Trophoblast cell (in vitro differentiated cells and primary cell): ENCODE results near the gene ARL8B.
A peak's percentile ranks its signal among the peaks of the same experiment; 100 is the strongest.

Experiments used
- DNase-seq, 2 donors: peaks; one replicate each; pipeline ENCODE4 v3.0.0-alpha.2; 2016
- H2AFZ ChIP-seq: 2 replicates; pipeline ENCODE4 v1.6.1; 2013; ENCODE audit warnings: low read length, moderate library complexity, mild to moderate bottlenecking; ENCODE audit not compliant: insufficient read depth, poor library complexity
- H2AK5ac ChIP-seq: 2 replicates; pipeline ENCODE4 v1.6.1; 2013; ENCODE audit warnings: mild to moderate bottlenecking, low read length
- H2BK120ac ChIP-seq: 2 replicates; pipeline ENCODE4 v1.6.1; 2013; ENCODE audit warnings: low read length, mild to moderate bottlenecking, moderate library complexity; ENCODE audit not compliant: insufficient read depth, poor library complexity
- H2BK12ac ChIP-seq: 2 replicates; pipeline ENCODE4 v1.6.1; 2013; ENCODE audit warnings: mild to moderate bottlenecking, low read length, moderate library complexity
- H2BK5ac ChIP-seq: 2 replicates; pipeline ENCODE4 v1.6.1; 2013; ENCODE audit warnings: low read length, low read depth, moderate library complexity, mild to moderate bottlenecking; ENCODE audit not compliant: poor library complexity
- H3K14ac ChIP-seq: 2 replicates; pipeline ENCODE4 v1.6.1; 2013; ENCODE audit warnings: mild to moderate bottlenecking, low read length
- H3K18ac ChIP-seq: 2 replicates; pipeline ENCODE4 v1.6.1; 2013; ENCODE audit warnings: mild to moderate bottlenecking, low read length
- H3K23ac ChIP-seq: 2 replicates; pipeline ENCODE4 v1.6.1; 2013; ENCODE audit warnings: low read length
- H3K27ac ChIP-seq: 2 replicates; pipeline ENCODE4 v1.5.1; 2013; ENCODE audit warnings: low read depth, mild to moderate bottlenecking, inconsistent platforms, low read length, moderate library complexity
- H3K27me3 ChIP-seq: 2 replicates; pipeline ENCODE4 v1.6.1; 2013; ENCODE audit warnings: inconsistent platforms, mild to moderate bottlenecking, low read length, moderate library complexity; ENCODE audit not compliant: insufficient read depth
- H3K36me3 ChIP-seq, 2 experiments: 1 replicate in 1 of 2; 2 replicates in 1 of 2; pipeline ENCODE4 v1.6.1; 2013; ENCODE audit warnings: low read length in 2 of 2, mild to moderate bottlenecking in 2 of 2, moderate library complexity in 1 of 2; ENCODE audit not compliant: insufficient read depth in 2 of 2, control insufficient read depth in 1 of 2
- H3K4ac ChIP-seq: 2 replicates; pipeline ENCODE4 v1.6.1; 2013; ENCODE audit warnings: low read depth, mild to moderate bottlenecking, low read length, moderate library complexity
- H3K4me1 ChIP-seq, 2 experiments: 1 replicate in 1 of 2; 2 replicates in 1 of 2; pipeline ENCODE4 v1.6.1; 2013; ENCODE audit warnings: low read length in 2 of 2, mild to moderate bottlenecking in 2 of 2, moderate library complexity in 1 of 2; ENCODE audit not compliant: insufficient read depth in 2 of 2, control insufficient read depth in 1 of 2
- H3K4me2 ChIP-seq: 2 replicates; pipeline ENCODE4 v1.6.1; 2013; ENCODE audit warnings: inconsistent platforms, mild to moderate bottlenecking, low read length, moderate library complexity
- H3K4me3 ChIP-seq: 2 replicates; pipeline ENCODE4 v1.5.1; 2013; ENCODE audit warnings: mild to moderate bottlenecking, low read depth, low read length, inconsistent platforms
- H3K79me1 ChIP-seq: one replicate; pipeline ENCODE4 v1.6.1; 2013; ENCODE audit warnings: low read length
- H3K79me2 ChIP-seq: 2 replicates; pipeline ENCODE4 v1.6.1; 2013; ENCODE audit warnings: low read length, mild to moderate bottlenecking; ENCODE audit not compliant: control insufficient read depth, insufficient read depth, poor library complexity
- H3K9ac ChIP-seq: 2 replicates; pipeline ENCODE4 v1.6.1; 2013; ENCODE audit warnings: mild to moderate bottlenecking, low read length
- H3K9me3 ChIP-seq: 2 replicates; pipeline ENCODE4 v1.6.1; 2013; ENCODE audit warnings: low read depth, mild to moderate bottlenecking, control low read depth, inconsistent platforms, low read length; ENCODE audit not compliant: insufficient read depth
- H4K12ac ChIP-seq: 2 replicates; pipeline ENCODE4 v1.6.1; 2013; ENCODE audit warnings: low read depth, mild to moderate bottlenecking, low read length, moderate library complexity
- H4K8ac ChIP-seq: 2 replicates; pipeline ENCODE4 v1.6.1; 2013; ENCODE audit warnings: low read depth, mild to moderate bottlenecking, low read length, moderate library complexity
- H4K91ac ChIP-seq: one replicate; pipeline ENCODE4 v1.6.1; 2013; ENCODE audit warnings: low read depth, mild to moderate bottlenecking, low read length, moderate library complexity
- WGBS: extraction: QIAGEN DNeasy Blood & Tissue Kit; methylation state at CpG from one replicate; pipeline ENCODE4 v1.1.7; 2013; ENCODE audit warnings: missing lambda C conversion rate; ENCODE audit not compliant: insufficient read length, insufficient coverage; ENCODE audit errors: extremely low coverage; 5-methylcytosine and 5-hydroxymethylcytosine counted together

ARL8B gene

DNA sequence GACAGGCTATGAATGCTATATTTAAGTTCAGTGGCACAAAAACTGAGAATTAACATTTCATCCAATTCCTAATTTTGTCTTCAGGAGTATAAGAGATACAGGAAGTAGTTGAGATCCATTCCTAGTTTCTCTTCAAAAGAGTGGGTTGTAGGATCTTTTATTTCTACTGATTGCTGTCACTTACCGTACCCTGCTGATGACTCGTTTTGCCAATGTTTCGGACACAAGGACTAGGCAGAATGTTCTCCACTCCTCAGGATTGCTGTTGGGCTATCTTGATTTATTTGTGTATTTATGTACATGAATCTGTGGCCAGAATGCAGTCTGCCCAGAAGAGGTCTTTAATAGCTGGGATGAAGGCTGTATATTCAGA, 11.9 kb downstream of the ARL8B start:
- Histone ChIP-seq H2BK12ac (no peak overlapping the region), H4K12ac (no peak overlapping the region), H3K36me3 (peaks cover 0 to 8% of the 10 kb centered on the region in 2 experiments), H2AK5ac (no peak overlapping the region), H3K27ac (no peak overlapping the region), H3K14ac (no peak overlapping the region), H4K91ac (no peak overlapping the region), H3K4me2 (no peak overlapping the region), H3K18ac (no peak overlapping the region), H2AFZ (no peak overlapping the region), H3K9ac (no peak overlapping the region), H3K4me3 (no peak overlapping the region), H4K8ac (no peak overlapping the region), H3K23ac (no peak overlapping the region), H3K79me1 (no peaks in the 10 kb centered on the region), H3K27me3 (no peaks in the 10 kb centered on the region), H3K4ac (peak overlapping the region; percentile 76), H3K9me3 (no peaks in the 10 kb centered on the region), H2BK120ac (no peak overlapping the region), H2BK5ac (no peak overlapping the region), H3K4me1 (peaks cover 0 to 4% of the 10 kb centered on the region in 2 experiments), H3K79me2 (peaks cover 17% of the 10 kb centered on the region)
- no peak for DNase-seq
- WGBS, result no CpG with 5 or more reads among the region's 3 CpGs

DNA sequence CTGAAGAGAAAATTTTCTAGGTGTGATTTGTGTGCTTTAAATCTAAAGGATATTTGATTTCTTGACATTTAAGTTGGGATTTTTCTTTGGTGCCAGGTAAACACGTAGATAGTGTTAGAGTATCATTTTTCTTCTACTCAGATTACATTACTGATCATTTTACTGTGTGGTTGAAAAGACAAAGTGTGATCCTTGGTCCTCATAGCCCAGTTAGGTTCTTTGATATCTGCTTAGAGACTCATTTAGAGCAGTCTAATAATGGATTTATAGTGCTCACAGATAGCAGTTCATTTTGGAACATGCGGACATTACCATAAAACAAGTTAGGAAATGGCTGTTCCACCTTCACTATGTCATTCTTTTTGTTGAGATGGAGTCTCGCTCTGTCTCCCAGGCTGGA, 12.4 kb downstream of the ARL8B start:
- H4K91ac ChIP-seq, result no peak overlapping the region
- H3K4me1 ChIP-seq, result peaks cover 0 to 4% of the 10 kb centered on the region in 2 experiments
- H3K23ac ChIP-seq, result no peak overlapping the region
- H2AFZ ChIP-seq, result no peak overlapping the region
- no peak for DNase-seq
- H2BK12ac ChIP-seq, result no peak overlapping the region
- H3K14ac ChIP-seq, result no peak overlapping the region
- H2AK5ac ChIP-seq, result no peak overlapping the region
- peaks cover 0 to 6% of the 10 kb centered on the region in 2 experiments for H3K36me3 ChIP-seq
- no peaks in the 10 kb centered on the region for H3K27me3 ChIP-seq
- no peaks in the 10 kb centered on the region for H3K79me1 ChIP-seq
- H2BK120ac ChIP-seq, result no peak overlapping the region
- H3K4ac ChIP-seq, result no peak overlapping the region
- no CpG with 5 or more reads among the region's 3 CpGs for WGBS
- no peak overlapping the region for H3K9ac ChIP-seq
- H3K79me2 ChIP-seq, result peaks cover 16% of the 10 kb centered on the region
- H3K4me3 ChIP-seq, result no peak overlapping the region
- H3K9me3 ChIP-seq, result no peaks in the 10 kb centered on the region
- H3K18ac ChIP-seq, result no peak overlapping the region
- H2BK5ac ChIP-seq, result no peak overlapping the region
- H3K27ac ChIP-seq, result no peak overlapping the region
- no peak overlapping the region for H4K12ac ChIP-seq
- H3K4me2 ChIP-seq, result no peak overlapping the region
- H4K8ac ChIP-seq, result no peak overlapping the region

DNA sequence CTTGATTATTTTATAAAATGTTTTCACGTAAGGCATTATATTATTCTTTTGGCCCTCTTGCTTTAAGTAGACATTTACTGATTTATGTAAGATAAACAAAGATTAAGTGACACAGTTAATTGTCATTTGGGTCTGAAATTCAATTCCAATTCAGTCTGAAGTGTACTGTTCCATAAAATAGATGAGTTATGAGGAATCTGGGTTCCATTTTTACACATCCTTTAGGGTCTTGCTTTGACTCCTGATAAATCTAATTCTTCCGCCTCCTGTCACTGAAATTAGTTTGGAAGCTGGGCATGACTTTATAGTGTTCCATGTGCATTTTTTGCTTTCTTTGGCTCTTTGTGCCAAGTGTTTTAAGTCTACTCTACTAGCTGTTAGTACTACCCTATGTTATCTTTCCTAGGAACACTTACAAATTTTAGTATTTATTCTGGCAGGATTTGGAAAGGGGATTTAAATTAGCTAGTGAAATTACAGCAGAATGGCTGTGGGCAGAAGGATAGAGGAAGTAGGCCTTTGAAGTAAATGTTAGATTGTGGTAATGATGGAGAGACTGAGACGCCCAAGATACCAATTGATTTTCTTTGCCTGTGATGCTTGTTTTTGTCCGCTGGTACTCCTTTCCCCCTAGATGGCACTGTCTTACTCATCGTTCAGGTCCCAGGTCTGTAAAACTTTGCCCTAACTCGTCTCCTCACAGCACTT, 14.3 kb downstream of the ARL8B start:
- no peak overlapping the region for H4K91ac ChIP-seq
- H3K9ac ChIP-seq, result no peak overlapping the region
- no peaks in the 10 kb centered on the region for H3K9me3 ChIP-seq
- no peak overlapping the region for H4K12ac ChIP-seq
- H3K18ac ChIP-seq, result no peak overlapping the region
- no CpG with 5 or more reads among the region's 6 CpGs for WGBS
- no peak overlapping the region for H2BK120ac ChIP-seq
- no peak overlapping the region for H2AFZ ChIP-seq
- H3K79me2 ChIP-seq, result peaks cover 10% of the 10 kb centered on the region
- no peaks in the 10 kb centered on the region for H3K27me3 ChIP-seq
- H2BK12ac ChIP-seq, result no peak overlapping the region
- H2AK5ac ChIP-seq, result no peak overlapping the region
- H3K79me1 ChIP-seq, result no peaks in the 10 kb centered on the region
- no peak overlapping the region for H3K4me2 ChIP-seq
- H4K8ac ChIP-seq, result no peak overlapping the region
- no peak overlapping the region for H3K4me3 ChIP-seq
- no peak overlapping the region for H2BK5ac ChIP-seq
- no peak overlapping the region for H3K27ac ChIP-seq
- no peak overlapping the region for H3K23ac ChIP-seq
- peak overlapping the region; percentile 89 for H3K4ac ChIP-seq
- H3K14ac ChIP-seq, result no peak overlapping the region
- H3K4me1 ChIP-seq, result peaks cover 0 to 7% of the 10 kb centered on the region in 2 experiments
- peak in 1 of 2 donors; percentile 32 for DNase-seq
- peaks cover 3 to 4% of the 10 kb centered on the region in 2 experiments for H3K36me3 ChIP-seq

DNA sequence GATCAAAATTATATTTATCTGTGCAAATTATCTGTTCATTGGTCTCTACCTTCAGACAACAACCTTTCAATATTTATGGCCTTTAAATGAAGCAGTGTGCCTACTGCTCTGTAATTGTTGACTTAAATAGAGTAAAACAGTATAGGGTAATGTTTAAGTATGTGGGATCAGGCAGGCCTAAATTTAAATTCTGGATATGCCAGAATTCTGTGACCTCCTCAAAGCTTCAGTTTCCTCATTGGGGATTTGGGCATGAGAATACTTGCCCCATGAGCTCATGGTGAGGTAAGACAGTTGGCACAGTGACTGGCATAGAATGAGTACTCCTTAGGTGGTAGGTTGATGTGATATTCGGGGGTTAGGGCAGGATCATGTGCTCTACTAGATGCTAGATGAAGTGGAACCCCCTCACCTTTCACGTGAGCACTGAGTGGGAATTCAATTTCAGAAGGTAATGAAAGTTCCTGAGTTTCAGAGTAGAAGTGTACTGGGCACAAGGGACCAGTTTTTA, 14.9 kb downstream of the ARL8B start:
- no CpG with 5 or more reads among the region's 2 CpGs for WGBS
- no peaks in the 10 kb centered on the region for H3K9me3 ChIP-seq
- no peak overlapping the region for H2AK5ac ChIP-seq
- no peak overlapping the region for H3K4me2 ChIP-seq
- peaks cover 0 to 7% of the 10 kb centered on the region in 2 experiments for H3K4me1 ChIP-seq
- H3K4ac ChIP-seq, result peak overlapping the region; percentile 96
- no peaks in the 10 kb centered on the region for H3K79me1 ChIP-seq
- H3K36me3 ChIP-seq, result peaks cover under 1 to 4% of the 10 kb centered on the region in 2 experiments
- no peak for DNase-seq
- H4K91ac ChIP-seq, result no peak overlapping the region
- no peak overlapping the region for H2BK120ac ChIP-seq
- H4K12ac ChIP-seq, result no peak overlapping the region
- H3K14ac ChIP-seq, result no peak overlapping the region
- H3K18ac ChIP-seq, result peak overlapping the region; percentile 68
- no peak overlapping the region for H4K8ac ChIP-seq
- no peak overlapping the region for H2BK12ac ChIP-seq
- H3K4me3 ChIP-seq, result no peak overlapping the region
- no peaks in the 10 kb centered on the region for H3K27me3 ChIP-seq
- no peak overlapping the region for H3K9ac ChIP-seq
- no peak overlapping the region for H3K27ac ChIP-seq
- peaks cover 7% of the 10 kb centered on the region for H3K79me2 ChIP-seq
- H3K23ac ChIP-seq, result no peak overlapping the region
- H2BK5ac ChIP-seq, result no peak overlapping the region
- no peak overlapping the region for H2AFZ ChIP-seq
